Measurements from ENCODE around the gene SLC41A1. TPM values are rescaled to one million over a fixed set of nuclear protein-coding genes. Genes with fewer than 3 reads are reported as not detected.

The SLC41A1 gene
- total RNA-seq, 1 donor, result 29.3 TPM

DNA sequence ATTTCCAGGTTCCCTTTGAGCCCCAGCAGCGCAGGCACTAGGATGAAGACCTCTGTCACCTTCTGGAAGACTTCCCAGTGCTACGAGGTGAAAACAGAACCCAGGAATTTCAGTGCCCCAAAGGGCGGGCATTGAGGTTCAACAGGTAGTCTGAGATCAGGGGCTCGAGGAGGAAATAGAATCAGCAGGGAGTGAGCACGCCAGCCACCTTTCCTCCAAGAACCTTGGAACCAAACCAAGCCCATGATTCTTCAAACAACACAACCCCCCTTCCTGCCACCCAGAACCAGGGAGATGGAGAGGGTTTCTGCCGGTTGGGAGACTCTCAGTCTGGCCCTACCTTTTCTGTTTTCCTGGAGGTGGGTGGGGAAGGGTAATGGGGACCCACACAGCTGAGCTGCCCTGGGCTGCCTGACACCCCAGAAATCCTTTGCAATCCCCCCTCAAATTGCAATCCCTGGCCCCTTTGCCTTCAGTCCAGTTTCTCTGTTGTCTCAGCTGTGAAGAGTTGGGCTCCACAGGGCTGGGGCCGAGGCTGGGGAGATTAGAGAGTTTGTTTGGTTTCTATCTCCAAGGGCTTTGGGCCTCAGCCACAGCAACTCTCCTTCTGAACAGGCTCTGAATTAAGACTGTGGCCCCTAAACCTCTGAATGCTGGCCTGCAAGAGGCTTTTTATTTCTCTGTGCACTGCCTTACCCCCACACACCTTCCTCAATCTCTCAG, 11.9 kb downstream of the SLC41A1 start:
- Histone ChIP-seq H3K4me2 (ENCODE audit: insufficient read depth, low read length) (no peak overlapping the region), H3K79me2 (ENCODE audit: insufficient read depth, low read length) (peaks cover 31% of the 10 kb centered on the region), H3K9me3 (ENCODE audit: low read depth, low read length) (no peaks in the 10 kb centered on the region), H3K27ac (ENCODE audit: low read depth, low read length) (no peak overlapping the region), H2AFZ (ENCODE audit: low read length) (no peak overlapping the region), H3K36me3 (ENCODE audit: insufficient read depth, low read length) (peaks cover 33% of the 10 kb centered on the region), H3K4me1 (ENCODE audit: insufficient read depth, low read length) (peaks cover 9% of the 10 kb centered on the region), H3K4me3 (ENCODE audit: insufficient read depth, low read length) (no peak overlapping the region), H3K27me3 (ENCODE audit: insufficient read depth, low read length) (no peaks in the 10 kb centered on the region), H4K20me1 (ENCODE audit: insufficient read depth, low read length) (peaks cover 22% of the 10 kb centered on the region)
- TF ChIP-seq, protein P1, sequence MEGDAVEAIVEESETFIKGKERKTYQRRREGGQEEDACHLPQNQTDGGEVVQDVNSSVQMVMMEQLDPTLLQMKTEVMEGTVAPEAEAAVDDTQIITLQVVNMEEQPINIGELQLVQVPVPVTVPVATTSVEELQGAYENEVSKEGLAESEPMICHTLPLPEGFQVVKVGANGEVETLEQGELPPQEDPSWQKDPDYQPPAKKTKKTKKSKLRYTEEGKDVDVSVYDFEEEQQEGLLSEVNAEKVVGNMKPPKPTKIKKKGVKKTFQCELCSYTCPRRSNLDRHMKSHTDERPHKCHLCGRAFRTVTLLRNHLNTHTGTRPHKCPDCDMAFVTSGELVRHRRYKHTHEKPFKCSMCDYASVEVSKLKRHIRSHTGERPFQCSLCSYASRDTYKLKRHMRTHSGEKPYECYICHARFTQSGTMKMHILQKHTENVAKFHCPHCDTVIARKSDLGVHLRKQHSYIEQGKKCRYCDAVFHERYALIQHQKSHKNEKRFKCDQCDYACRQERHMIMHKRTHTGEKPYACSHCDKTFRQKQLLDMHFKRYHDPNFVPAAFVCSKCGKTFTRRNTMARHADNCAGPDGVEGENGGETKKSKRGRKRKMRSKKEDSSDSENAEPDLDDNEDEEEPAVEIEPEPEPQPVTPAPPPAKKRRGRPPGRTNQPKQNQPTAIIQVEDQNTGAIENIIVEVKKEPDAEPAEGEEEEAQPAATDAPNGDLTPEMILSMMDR (IDR thresholded peaks at IDR 0.05; ENCODE audit: extremely low read depth, low read depth, low read length), result no peak
- no peak for DNase-seq (ENCODE audit: insufficient read length, low spot score, missing footprints)

DNA sequence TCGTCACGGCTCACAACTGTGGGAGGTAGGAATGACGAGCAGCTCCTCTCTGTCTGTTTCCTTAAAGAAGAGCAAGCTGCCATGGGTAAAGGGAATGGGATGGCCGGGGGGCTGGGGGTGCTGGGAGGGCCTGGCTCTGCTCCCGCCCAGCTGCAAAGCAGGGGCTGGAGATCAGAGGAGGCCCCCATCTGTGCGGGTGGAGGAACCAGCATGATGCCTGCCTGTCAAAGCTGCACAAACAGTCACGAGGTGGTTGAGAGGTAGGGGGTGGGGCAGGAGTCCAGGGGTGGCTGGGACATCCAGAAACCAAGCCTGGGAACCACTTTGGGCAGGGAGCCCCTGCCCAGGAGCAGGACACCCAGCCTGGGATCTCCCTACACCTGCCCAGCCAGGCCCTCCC, 12.6 kb downstream of the SLC41A1 start:
- H3K4me2 ChIP-seq (ENCODE audit: insufficient read depth, low read length), result no peak overlapping the region
- peaks cover 24% of the 10 kb centered on the region for H3K79me2 ChIP-seq (ENCODE audit: insufficient read depth, low read length)
- peaks cover 6% of the 10 kb centered on the region for H3K4me1 ChIP-seq (ENCODE audit: insufficient read depth, low read length)
- H3K4me3 ChIP-seq (ENCODE audit: insufficient read depth, low read length), result no peak overlapping the region
- TF ChIP-seq, protein P1 (IDR thresholded peaks at IDR 0.05; ENCODE audit: extremely low read depth, low read depth, low read length), result no peak
- H3K9me3 ChIP-seq (ENCODE audit: low read depth, low read length), result no peaks in the 10 kb centered on the region
- no peak overlapping the region for H2AFZ ChIP-seq (ENCODE audit: low read length)
- H4K20me1 ChIP-seq (ENCODE audit: insufficient read depth, low read length), result peaks cover 18% of the 10 kb centered on the region
- DNase-seq (ENCODE audit: insufficient read length, low spot score, missing footprints), result no peak
- H3K36me3 ChIP-seq (ENCODE audit: insufficient read depth, low read length), result peaks cover 37% of the 10 kb centered on the region
- H3K27ac ChIP-seq (ENCODE audit: low read depth, low read length), result no peak overlapping the region
- H3K27me3 ChIP-seq (ENCODE audit: insufficient read depth, low read length), result no peaks in the 10 kb centered on the region

DNA sequence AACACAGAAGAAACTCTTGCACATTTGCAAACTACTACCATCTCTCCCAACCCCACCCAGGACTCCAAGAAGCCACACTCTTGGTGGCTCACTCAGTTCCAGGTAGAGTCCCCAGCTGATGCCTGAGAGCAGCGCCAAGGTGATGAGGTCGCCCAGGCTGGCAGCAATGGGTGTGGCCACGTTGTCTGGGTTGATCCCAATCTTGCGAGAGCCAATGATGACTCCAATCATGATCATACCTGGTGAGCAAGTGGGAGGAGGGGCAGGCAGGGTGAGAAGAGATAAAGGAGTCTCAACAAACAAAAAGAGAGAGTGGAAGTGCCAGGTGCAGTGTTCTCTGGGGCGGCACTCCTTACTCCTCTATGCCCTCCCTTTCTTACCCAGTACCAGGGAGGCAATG, 14.4 kb downstream of the SLC41A1 start:
- H3K4me3 ChIP-seq (ENCODE audit: insufficient read depth, low read length), result no peak overlapping the region
- no peak overlapping the region for H3K27ac ChIP-seq (ENCODE audit: low read depth, low read length)
- peaks cover 6% of the 10 kb centered on the region for H3K79me2 ChIP-seq (ENCODE audit: insufficient read depth, low read length)
- peaks cover 4% of the 10 kb centered on the region for H4K20me1 ChIP-seq (ENCODE audit: insufficient read depth, low read length)
- DNase-seq (ENCODE audit: insufficient read length, low spot score, missing footprints), result no peak
- H3K4me1 ChIP-seq (ENCODE audit: insufficient read depth, low read length), result no peaks in the 10 kb centered on the region
- peaks cover 51% of the 10 kb centered on the region for H3K36me3 ChIP-seq (ENCODE audit: insufficient read depth, low read length)
- no peak overlapping the region for H2AFZ ChIP-seq (ENCODE audit: low read length)
- no peaks in the 10 kb centered on the region for H3K9me3 ChIP-seq (ENCODE audit: low read depth, low read length)
- no peaks in the 10 kb centered on the region for H3K27me3 ChIP-seq (ENCODE audit: insufficient read depth, low read length)
- no peak overlapping the region for H3K4me2 ChIP-seq (ENCODE audit: insufficient read depth, low read length)
- TF ChIP-seq, protein P1 (IDR thresholded peaks at IDR 0.05; ENCODE audit: extremely low read depth, low read depth, low read length), result no peak

DNA sequence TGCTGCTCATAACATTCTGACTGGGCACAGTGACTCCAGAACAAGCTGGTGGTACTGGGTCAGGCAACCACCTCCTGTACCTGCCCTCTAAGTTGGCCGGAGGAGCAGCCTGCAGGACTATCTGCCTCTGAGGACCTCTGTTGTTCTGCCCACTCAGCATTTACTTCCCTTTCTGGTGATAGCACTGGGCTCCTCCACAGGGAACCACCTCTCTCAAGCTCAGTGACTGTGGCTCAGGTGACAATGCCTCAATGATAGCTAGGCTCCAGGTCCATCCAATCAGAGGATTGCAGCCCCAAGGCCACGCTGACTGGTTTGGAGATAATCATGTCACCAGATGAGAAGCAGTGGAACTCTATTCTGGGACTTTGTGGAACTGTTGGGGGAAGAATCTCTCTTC, 15.8 kb downstream of the SLC41A1 start:
- H3K36me3 ChIP-seq (ENCODE audit: insufficient read depth, low read length), result peaks cover 54% of the 10 kb centered on the region

More for the DNA sequence above, 15.8 kb downstream of the SLC41A1 start:
- no peak overlapping the region for H3K27ac ChIP-seq (ENCODE audit: low read depth, low read length)
- no peak overlapping the region for H3K4me2 ChIP-seq (ENCODE audit: insufficient read depth, low read length)
- no peaks in the 10 kb centered on the region for H3K27me3 ChIP-seq (ENCODE audit: insufficient read depth, low read length)
- peaks cover 2% of the 10 kb centered on the region for H3K79me2 ChIP-seq (ENCODE audit: insufficient read depth, low read length)
- no peaks in the 10 kb centered on the region for H3K4me1 ChIP-seq (ENCODE audit: insufficient read depth, low read length)
- no peak for DNase-seq (ENCODE audit: insufficient read length, low spot score, missing footprints)
- H4K20me1 ChIP-seq (ENCODE audit: insufficient read depth, low read length), result peaks cover 4% of the 10 kb centered on the region
- H3K9me3 ChIP-seq (ENCODE audit: low read depth, low read length), result no peaks in the 10 kb centered on the region
- H2AFZ ChIP-seq (ENCODE audit: low read length), result no peak overlapping the region
- H3K4me3 ChIP-seq (ENCODE audit: insufficient read depth, low read length), result no peak overlapping the region
- TF ChIP-seq, protein P1 (IDR thresholded peaks at IDR 0.05; ENCODE audit: extremely low read depth, low read depth, low read length), result no peak
